ENCODE data around the gene CDYL.

CDYL gene

GRCh38 chr6:4972438-4972837 lies 196.2 kb downstream of the CDYL start:
- Histone ChIP-seq H4K20me1 (ENCODE audit: low read depth, low read length) (no peaks in the 10 kb centered on the region), H3K36me3 (ENCODE audit: low read length) (no peaks in the 10 kb centered on the region), H3K4me2 (ENCODE audit: low read depth, low read length, poor library complexity, severe bottlenecking) (no peak overlapping the region), H3K9me3 (ENCODE audit: insufficient read depth, low read length) (no peaks in the 10 kb centered on the region), H3K79me2 (ENCODE audit: insufficient read depth, low read length) (no peaks in the 10 kb centered on the region), H3K9ac (ENCODE audit: low read length) (no peak overlapping the region), H3K4me3 (ENCODE audit: insufficient read depth, low read length, poor library complexity, severe bottlenecking) (no peak overlapping the region), H3K27me3 (ENCODE audit: low read length) (no peaks in the 10 kb centered on the region), H3K9me2 (replicated peaks; ENCODE audit: insufficient read depth, low read length) (no peaks in the 10 kb centered on the region), H2AFZ (ENCODE audit: low read depth, low read length, severe bottlenecking) (no peak overlapping the region), H3K27ac (ENCODE audit: low read depth, low read length) (no peak overlapping the region), H3F3A (ENCODE audit: insufficient read depth) (no peaks in the 10 kb centered on the region)
- no peak for TF ChIP-seq EZH2phosphoT487 (conservative IDR thresholded peaks at IDR 0.05; ENCODE audit: low read length)
- TF ChIP-seq CTCF (IDR thresholded peaks at IDR 0.05; ENCODE audit: insufficient read depth, low read length, poor library complexity, severe bottlenecking) = no peak

- H3K9me3 ChIP-seq (ENCODE audit: insufficient read depth, low read length) = no peaks in the 10 kb centered on the region
- no peak overlapping the region for H3K27ac ChIP-seq (ENCODE audit: low read depth, low read length)
- no peak overlapping the region for H3K4me3 ChIP-seq (ENCODE audit: insufficient read depth, low read length, poor library complexity, severe bottlenecking)
- no peaks in the 10 kb centered on the region for H3F3A ChIP-seq (ENCODE audit: insufficient read depth)
- H3K9me2 ChIP-seq (replicated peaks; ENCODE audit: insufficient read depth, low read length) = no peaks in the 10 kb centered on the region
- no peak overlapping the region for H2AFZ ChIP-seq (ENCODE audit: low read depth, low read length, severe bottlenecking)
- H3K9ac ChIP-seq (ENCODE audit: low read length) = no peak overlapping the region
- H3K27me3 ChIP-seq (ENCODE audit: low read length) = no peaks in the 10 kb centered on the region
- H3K36me3 ChIP-seq (ENCODE audit: low read length) = no peaks in the 10 kb centered on the region
- TF ChIP-seq EZH2phosphoT487 (conservative IDR thresholded peaks at IDR 0.05; ENCODE audit: low read length) (no peak), CTCF (IDR thresholded peaks at IDR 0.05; ENCODE audit: insufficient read depth, low read length, poor library complexity, severe bottlenecking) (no peak)
- H3K79me2 ChIP-seq (ENCODE audit: insufficient read depth, low read length) = no peaks in the 10 kb centered on the region
- H3K4me2 ChIP-seq (ENCODE audit: low read depth, low read length, poor library complexity, severe bottlenecking) = no peak overlapping the region
- H4K20me1 ChIP-seq (ENCODE audit: low read depth, low read length) = no peaks in the 10 kb centered on the region
These were observed 197.2 kb downstream of the CDYL start for GRCh38 chr6:4973415-4973814.

GRCh38 chr6:4973982-4974745 lies 198.0 kb downstream of the CDYL start:
- H3K27me3 ChIP-seq (ENCODE audit: low read length) = no peaks in the 10 kb centered on the region
- no peak overlapping the region for H3K27ac ChIP-seq (ENCODE audit: low read depth, low read length)
- H3K9me3 ChIP-seq (ENCODE audit: insufficient read depth, low read length) = no peaks in the 10 kb centered on the region
- no peaks in the 10 kb centered on the region for H4K20me1 ChIP-seq (ENCODE audit: low read depth, low read length)
- no peaks in the 10 kb centered on the region for H3K79me2 ChIP-seq (ENCODE audit: insufficient read depth, low read length)
- H2AFZ ChIP-seq (ENCODE audit: low read depth, low read length, severe bottlenecking) = no peak overlapping the region
- H3F3A ChIP-seq (ENCODE audit: insufficient read depth) = no peaks in the 10 kb centered on the region
- H3K9ac ChIP-seq (ENCODE audit: low read length) = no peak overlapping the region
- H3K9me2 ChIP-seq (replicated peaks; ENCODE audit: insufficient read depth, low read length) = no peaks in the 10 kb centered on the region
- no peaks in the 10 kb centered on the region for H3K36me3 ChIP-seq (ENCODE audit: low read length)
- no peak overlapping the region for H3K4me2 ChIP-seq (ENCODE audit: low read depth, low read length, poor library complexity, severe bottlenecking)
- no peak overlapping the region for H3K4me3 ChIP-seq (ENCODE audit: insufficient read depth, low read length, poor library complexity, severe bottlenecking)
- TF ChIP-seq CTCF (IDR thresholded peaks at IDR 0.05; ENCODE audit: insufficient read depth, low read length, poor library complexity, severe bottlenecking) = no peak

Data from SU-DHL-6 (cell line).